ENCODE measurements around the gene GNG12.

The GNG12 gene

DNA sequence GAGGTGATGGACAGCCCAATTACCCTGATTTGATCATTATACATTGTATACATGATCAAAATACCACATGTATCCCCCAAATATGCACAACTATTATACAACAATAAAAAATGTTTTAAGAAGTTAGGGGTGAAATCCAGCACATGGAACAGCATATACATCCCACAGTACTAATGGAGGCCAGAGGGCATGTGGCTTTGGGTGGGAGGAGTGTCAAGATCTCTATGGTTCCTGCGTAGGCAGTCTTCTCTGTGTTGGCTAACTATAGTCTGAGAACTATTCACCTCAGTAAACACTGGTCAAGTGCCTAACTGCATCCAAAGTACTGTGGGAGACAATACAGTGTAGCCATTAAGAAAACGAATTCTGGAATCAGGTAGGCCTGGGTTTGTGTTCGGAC is 74.2 kb downstream of the GNG12 start:
- H3K27ac ChIP-seq (ENCODE audit: insufficient read depth, low read depth, low read length, poor library complexity, severe bottlenecking) = no peak overlapping the region
- peaks cover 4% of the 10 kb centered on the region for H3K4me1 ChIP-seq (ENCODE audit: control insufficient read depth, insufficient read depth, low read length)
- H3K27me3 ChIP-seq (ENCODE audit: control insufficient read depth, insufficient read depth, low read length, poor library complexity, severe bottlenecking) = no peaks in the 10 kb centered on the region
- WGBS, 2 experiments = 95 to 97% methylated on average over 3 of the region's 3 CpGs
- H3K9me3 ChIP-seq (ENCODE audit: control insufficient read depth, low read length) = no peaks in the 10 kb centered on the region
- no peak overlapping the region for H3K4me3 ChIP-seq (ENCODE audit: insufficient read depth, low read depth, low read length)
- no peaks in the 10 kb centered on the region for H3K36me3 ChIP-seq (ENCODE audit: control insufficient read depth, insufficient read depth, low read length)

DNA sequence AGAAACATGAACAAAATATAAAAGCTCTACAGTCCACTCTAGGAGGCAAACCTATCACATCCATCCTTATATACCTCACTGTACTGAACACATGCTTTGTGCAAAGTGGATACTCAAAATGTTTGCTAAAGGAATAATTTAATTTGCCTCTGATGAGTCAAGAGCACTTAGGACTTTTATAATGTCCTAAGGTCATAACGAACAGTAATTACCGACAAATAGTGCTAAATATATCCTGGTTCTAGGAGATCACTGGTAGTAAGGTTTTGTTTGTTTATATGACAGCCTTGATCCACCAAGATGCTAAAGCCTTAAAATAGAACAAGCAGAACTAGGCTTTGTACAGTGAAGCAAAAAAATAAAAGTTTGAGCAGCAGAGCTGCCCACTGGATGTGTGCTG is 77.6 kb downstream of the GNG12 start:
- Histone ChIP-seq H3K36me3 (ENCODE audit: control insufficient read depth, insufficient read depth, low read length) (no peaks in the 10 kb centered on the region), H3K4me3 (ENCODE audit: insufficient read depth, low read depth, low read length) (no peak overlapping the region), H3K27ac (ENCODE audit: insufficient read depth, low read depth, low read length, poor library complexity, severe bottlenecking) (no peak overlapping the region), H3K9me3 (ENCODE audit: control insufficient read depth, low read length) (no peaks in the 10 kb centered on the region), H3K27me3 (ENCODE audit: control insufficient read depth, insufficient read depth, low read length, poor library complexity, severe bottlenecking) (no peaks in the 10 kb centered on the region), H3K4me1 (ENCODE audit: control insufficient read depth, insufficient read depth, low read length) (peaks cover 5% of the 10 kb centered on the region)
- WGBS, 2 experiments = 97 to 98% methylated on average over 2 of the region's 2 CpGs

DNA sequence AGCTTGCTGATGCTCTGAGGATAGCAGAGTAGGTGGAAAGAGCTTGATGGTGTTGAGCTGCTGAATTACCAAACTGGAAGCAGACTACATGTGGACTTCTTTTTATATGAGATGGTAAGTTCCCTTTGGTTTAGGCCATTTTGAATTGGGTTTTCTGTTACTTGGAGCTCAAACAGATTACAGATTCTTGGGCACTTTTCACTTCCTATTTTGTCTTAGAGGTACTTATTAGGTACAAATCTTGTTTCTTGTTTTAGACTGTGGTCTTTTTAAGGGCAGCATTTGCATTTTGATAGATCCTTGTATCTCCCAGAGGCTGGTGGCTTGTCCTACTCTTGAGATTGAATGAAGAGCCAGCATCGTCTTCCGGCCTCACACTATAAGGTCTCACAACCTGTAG is 78.1 kb downstream of the GNG12 start:
- H3K4me3 ChIP-seq (ENCODE audit: insufficient read depth, low read depth, low read length) = no peak overlapping the region
- 100% methylated on average over 2 of the region's 2 CpGs for WGBS, 2 experiments
- no peak overlapping the region for H3K27ac ChIP-seq (ENCODE audit: insufficient read depth, low read depth, low read length, poor library complexity, severe bottlenecking)
- H3K4me1 ChIP-seq (ENCODE audit: control insufficient read depth, insufficient read depth, low read length) = peaks cover 9% of the 10 kb centered on the region
- no peaks in the 10 kb centered on the region for H3K27me3 ChIP-seq (ENCODE audit: control insufficient read depth, insufficient read depth, low read length, poor library complexity, severe bottlenecking)
- H3K36me3 ChIP-seq (ENCODE audit: control insufficient read depth, insufficient read depth, low read length) = no peaks in the 10 kb centered on the region
- H3K9me3 ChIP-seq (ENCODE audit: control insufficient read depth, low read length) = no peaks in the 10 kb centered on the region

DNA sequence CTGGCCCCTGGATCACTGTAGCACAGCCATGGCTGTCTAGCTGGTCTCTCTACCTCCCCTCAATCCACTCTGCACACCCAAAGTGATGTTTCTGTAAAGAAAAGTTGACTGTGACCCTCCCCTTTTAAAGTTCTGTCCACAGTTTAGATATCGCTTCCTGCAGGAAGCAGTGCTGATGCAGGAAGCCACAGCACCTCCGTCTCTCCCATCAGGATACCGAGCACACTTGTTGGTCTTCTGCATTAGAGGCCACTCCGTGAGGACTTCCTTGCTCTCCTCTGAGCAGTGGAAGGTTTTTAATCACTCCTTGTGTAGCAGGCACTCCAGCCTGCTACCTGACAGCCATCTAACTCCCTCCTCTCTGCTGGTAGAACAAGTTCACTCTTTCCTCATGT is 78.7 kb downstream of the GNG12 start:
- Histone ChIP-seq H3K27ac (ENCODE audit: insufficient read depth, low read depth, low read length, poor library complexity, severe bottlenecking) (no peak overlapping the region), H3K4me1 (ENCODE audit: control insufficient read depth, insufficient read depth, low read length) (peaks cover 11% of the 10 kb centered on the region)
- WGBS, 2 experiments = 96 to 98% methylated on average over 4 of the region's 4 CpGs

DNA sequence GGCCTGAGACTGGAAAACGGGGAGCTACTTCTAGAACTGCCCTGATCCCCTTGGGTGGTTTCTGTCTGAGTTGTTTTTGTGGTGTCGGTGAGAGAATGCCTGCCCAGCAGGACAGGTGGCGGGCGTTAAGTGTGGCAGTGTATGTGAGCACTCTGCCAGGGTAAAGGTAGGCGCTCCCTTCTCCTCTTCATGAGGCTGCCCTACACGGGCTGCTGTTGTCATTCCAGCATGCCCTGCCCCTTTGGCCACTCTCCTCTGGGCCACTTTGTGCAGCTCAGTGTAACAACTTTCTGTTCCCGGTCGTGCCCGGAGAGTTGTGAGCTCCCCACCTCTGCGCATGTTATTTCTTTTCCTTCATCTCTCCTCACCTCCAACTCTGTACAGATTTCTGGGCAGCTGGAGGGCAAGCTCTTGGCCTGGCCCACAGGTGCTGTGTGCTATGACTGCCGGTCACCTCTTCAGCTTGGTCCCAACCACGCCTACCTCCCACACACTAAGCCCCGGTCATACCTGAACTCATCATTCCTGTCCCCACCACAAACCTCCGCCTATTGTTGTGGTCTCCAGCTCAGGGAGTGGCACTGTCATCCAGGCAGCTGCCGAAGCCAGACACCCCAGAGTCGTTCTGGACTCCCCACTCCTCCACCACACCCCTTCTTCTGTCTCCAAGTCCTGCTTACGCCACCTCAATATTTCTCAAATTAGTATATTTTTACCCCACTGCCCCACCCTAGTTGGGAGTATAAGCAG is 79.3 kb downstream of the GNG12 start:
- WGBS, 2 experiments = 87 to 89% methylated on average over 17 of the region's 17 CpGs
- Histone ChIP-seq H3K27me3 (ENCODE audit: control insufficient read depth, insufficient read depth, low read length, poor library complexity, severe bottlenecking) (no peaks in the 10 kb centered on the region), H3K27ac (ENCODE audit: insufficient read depth, low read depth, low read length, poor library complexity, severe bottlenecking) (no peak overlapping the region), H3K4me3 (ENCODE audit: insufficient read depth, low read depth, low read length) (no peak overlapping the region), H3K9me3 (ENCODE audit: control insufficient read depth, low read length) (no peaks in the 10 kb centered on the region), H3K4me1 (ENCODE audit: control insufficient read depth, insufficient read depth, low read length) (peaks cover 17% of the 10 kb centered on the region), H3K36me3 (ENCODE audit: control insufficient read depth, insufficient read depth, low read length) (no peaks in the 10 kb centered on the region)

More for the DNA sequence above, 78.7 kb downstream of the GNG12 start:
- no peaks in the 10 kb centered on the region for H3K36me3 ChIP-seq (ENCODE audit: control insufficient read depth, insufficient read depth, low read length)
- no peaks in the 10 kb centered on the region for H3K27me3 ChIP-seq (ENCODE audit: control insufficient read depth, insufficient read depth, low read length, poor library complexity, severe bottlenecking)
- H3K9me3 ChIP-seq (ENCODE audit: control insufficient read depth, low read length) = no peaks in the 10 kb centered on the region
- H3K4me3 ChIP-seq (ENCODE audit: insufficient read depth, low read depth, low read length) = no peak overlapping the region

DNA sequence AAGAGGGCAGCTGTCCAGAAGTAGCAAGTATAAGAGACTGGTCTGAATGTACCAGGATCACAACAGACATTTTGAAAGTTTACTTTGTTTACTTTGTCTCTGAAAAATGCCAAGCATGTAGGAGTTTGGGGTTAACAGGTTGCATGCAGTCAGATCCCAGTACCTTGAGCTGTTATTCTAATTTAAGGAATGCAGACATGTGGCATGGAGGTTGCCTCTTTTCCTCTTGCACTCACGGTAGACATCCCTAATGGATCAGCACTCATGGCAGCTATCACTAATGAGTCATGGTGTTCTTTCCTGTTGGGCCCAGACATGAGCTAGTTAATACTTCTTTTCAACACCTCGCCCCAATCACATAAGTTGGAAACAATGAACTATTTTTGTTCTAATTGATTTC is 81.0 kb downstream of the GNG12 start:
- H3K9me3 ChIP-seq (ENCODE audit: control insufficient read depth, low read length) = no peaks in the 10 kb centered on the region
- WGBS, 2 experiments = 86 to 97% methylated on average over 2 of the region's 2 CpGs
- H3K4me1 ChIP-seq (ENCODE audit: control insufficient read depth, insufficient read depth, low read length) = peaks cover 33% of the 10 kb centered on the region
- H3K4me3 ChIP-seq (ENCODE audit: insufficient read depth, low read depth, low read length) = no peak overlapping the region
- H3K27ac ChIP-seq (ENCODE audit: insufficient read depth, low read depth, low read length, poor library complexity, severe bottlenecking) = no peak overlapping the region
- no peaks in the 10 kb centered on the region for H3K36me3 ChIP-seq (ENCODE audit: control insufficient read depth, insufficient read depth, low read length)
- no peaks in the 10 kb centered on the region for H3K27me3 ChIP-seq (ENCODE audit: control insufficient read depth, insufficient read depth, low read length, poor library complexity, severe bottlenecking)

DNA sequence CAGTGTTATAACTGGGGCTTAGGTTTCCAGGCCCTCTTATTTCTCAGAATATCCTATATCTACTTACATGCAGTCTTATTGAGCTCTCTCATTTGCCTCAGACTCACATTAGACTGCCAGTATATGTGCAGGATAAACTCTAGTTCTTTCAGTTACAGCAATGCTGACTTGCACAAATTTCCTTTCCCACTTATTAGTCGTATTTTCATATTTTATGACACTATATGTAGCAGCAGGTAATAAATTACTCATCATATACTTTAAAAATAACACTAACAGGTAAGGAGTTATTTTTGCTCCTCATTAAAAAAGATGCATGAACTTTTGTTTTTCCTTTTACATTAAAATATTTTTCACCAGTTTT is 82.6 kb downstream of the GNG12 start:
- no peaks in the 10 kb centered on the region for H3K27me3 ChIP-seq (ENCODE audit: control insufficient read depth, insufficient read depth, low read length, poor library complexity, severe bottlenecking)
- H3K27ac ChIP-seq (ENCODE audit: insufficient read depth, low read depth, low read length, poor library complexity, severe bottlenecking) = no peak overlapping the region
- H3K9me3 ChIP-seq (ENCODE audit: control insufficient read depth, low read length) = no peaks in the 10 kb centered on the region
- no peaks in the 10 kb centered on the region for H3K36me3 ChIP-seq (ENCODE audit: control insufficient read depth, insufficient read depth, low read length)
- peaks cover 37% of the 10 kb centered on the region for H3K4me1 ChIP-seq (ENCODE audit: control insufficient read depth, insufficient read depth, low read length)
- 80 to 88% methylated on average over 1 of the region's 1 CpG for WGBS, 2 experiments
- H3K4me3 ChIP-seq (ENCODE audit: insufficient read depth, low read depth, low read length) = no peak overlapping the region

DNA sequence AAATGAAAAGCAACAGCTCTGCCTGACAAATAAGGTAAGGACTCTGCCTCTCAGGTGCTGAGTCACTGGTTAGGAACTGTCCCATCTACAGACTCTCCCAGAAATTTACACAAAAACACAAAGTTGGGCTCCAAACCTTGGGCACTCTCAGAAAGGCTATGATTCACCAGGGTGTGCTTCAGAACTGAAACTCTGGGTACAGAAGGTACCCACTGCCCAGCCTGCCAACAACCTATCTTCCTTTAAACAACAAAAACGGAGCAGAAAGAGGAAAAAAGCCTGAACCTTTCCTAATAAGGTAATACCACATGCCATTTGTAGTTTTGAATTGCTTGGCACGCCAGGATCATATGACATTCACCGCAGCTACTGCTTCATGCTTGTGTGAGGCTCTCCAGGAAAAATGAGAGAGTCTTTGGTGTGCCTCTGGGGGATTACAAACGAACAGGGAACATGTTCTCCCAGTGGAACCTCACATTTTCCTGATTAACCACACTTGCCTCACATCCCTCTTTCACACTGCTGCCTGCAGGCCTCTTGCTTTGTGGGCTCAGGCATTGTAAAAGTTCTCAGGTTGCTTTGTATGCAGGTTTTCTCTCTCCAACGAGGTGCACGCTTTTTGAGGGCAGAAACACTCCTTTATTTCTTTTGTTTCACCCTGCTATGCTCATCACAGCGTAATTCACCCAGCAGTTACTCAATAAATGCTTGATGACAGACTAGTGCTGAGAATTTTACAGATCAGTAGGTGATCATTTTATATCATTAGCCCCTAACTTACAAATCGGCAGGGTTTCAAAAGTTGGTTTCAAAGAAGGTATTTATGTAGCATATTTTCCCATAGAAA is 83.2 kb downstream of the GNG12 start:
- 22 to 27% methylated on average over 8 of the region's 8 CpGs for WGBS, 2 experiments
- Histone ChIP-seq H3K27me3 (ENCODE audit: control insufficient read depth, insufficient read depth, low read length, poor library complexity, severe bottlenecking) (no peaks in the 10 kb centered on the region), H3K27ac (ENCODE audit: insufficient read depth, low read depth, low read length, poor library complexity, severe bottlenecking) (peak overlapping the region; percentile 70), H3K4me3 (ENCODE audit: insufficient read depth, low read depth, low read length) (no peak overlapping the region), H3K9me3 (ENCODE audit: control insufficient read depth, low read length) (no peaks in the 10 kb centered on the region), H3K36me3 (ENCODE audit: control insufficient read depth, insufficient read depth, low read length) (no peaks in the 10 kb centered on the region), H3K4me1 (ENCODE audit: control insufficient read depth, insufficient read depth, low read length) (peaks cover 38% of the 10 kb centered on the region)

DNA sequence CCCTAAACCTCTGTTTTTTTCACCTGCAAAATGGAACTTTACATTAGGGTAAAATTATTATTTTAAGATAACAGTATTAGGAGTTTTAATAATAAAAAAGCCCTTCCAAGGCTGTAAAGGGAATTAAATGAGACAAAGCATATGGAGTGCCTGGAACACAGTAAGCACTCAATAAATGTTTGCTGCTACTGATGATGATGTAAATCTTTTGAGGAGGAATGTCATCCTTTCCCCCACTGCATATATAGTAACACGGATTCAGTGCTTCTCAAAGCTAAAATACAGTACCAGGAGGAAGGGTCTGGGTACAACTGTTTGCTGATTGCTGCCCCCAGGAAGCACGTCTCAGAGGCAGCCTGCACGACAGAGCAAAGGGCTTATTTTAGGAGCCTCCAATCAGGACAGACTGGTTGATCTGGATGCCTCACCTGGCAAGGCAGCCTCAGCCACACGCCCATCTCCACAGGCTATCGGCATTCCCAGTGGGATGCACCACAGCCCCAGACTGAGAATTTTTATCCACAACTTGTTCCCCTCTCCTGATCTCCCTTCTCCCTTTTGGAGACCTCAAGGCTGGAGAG is 83.9 kb downstream of the GNG12 start:
- Histone ChIP-seq H3K4me3 (ENCODE audit: insufficient read depth, low read depth, low read length) (no peak overlapping the region), H3K27me3 (ENCODE audit: control insufficient read depth, insufficient read depth, low read length, poor library complexity, severe bottlenecking) (no peaks in the 10 kb centered on the region), H3K36me3 (ENCODE audit: control insufficient read depth, insufficient read depth, low read length) (no peaks in the 10 kb centered on the region), H3K9me3 (ENCODE audit: control insufficient read depth, low read length) (no peaks in the 10 kb centered on the region), H3K4me1 (ENCODE audit: control insufficient read depth, insufficient read depth, low read length) (peaks cover 38% of the 10 kb centered on the region), H3K27ac (ENCODE audit: insufficient read depth, low read depth, low read length, poor library complexity, severe bottlenecking) (peak overlapping the region; percentile 70)
- whole genome bisulfite sequencing, 2 experiments = 10 to 12% methylated on average over 5 of the region's 5 CpGs

DNA sequence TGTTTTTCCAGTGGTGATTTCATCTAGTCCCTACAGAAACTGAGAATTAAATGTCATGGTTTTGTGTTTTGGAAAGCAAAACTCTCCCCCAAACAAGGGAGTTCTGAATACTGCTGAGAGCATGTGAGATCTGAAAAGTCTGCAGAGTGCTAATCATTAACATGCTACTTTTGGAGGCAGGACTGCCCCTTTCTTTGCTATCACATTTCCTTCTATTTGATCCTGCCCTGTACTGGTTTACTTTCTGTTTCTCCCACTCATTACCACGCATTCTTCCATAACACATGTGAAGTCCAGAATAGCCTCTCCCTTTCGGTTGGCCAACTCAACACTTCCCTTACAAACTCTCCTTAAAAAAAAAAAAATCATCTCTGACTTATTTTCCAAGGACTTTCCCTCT is 84.6 kb downstream of the GNG12 start:
- peaks cover 38% of the 10 kb centered on the region for H3K4me1 ChIP-seq (ENCODE audit: control insufficient read depth, insufficient read depth, low read length)
- no peak overlapping the region for H3K4me3 ChIP-seq (ENCODE audit: insufficient read depth, low read depth, low read length)
- H3K27ac ChIP-seq (ENCODE audit: insufficient read depth, low read depth, low read length, poor library complexity, severe bottlenecking) = no peak overlapping the region
- H3K9me3 ChIP-seq (ENCODE audit: control insufficient read depth, low read length) = no peaks in the 10 kb centered on the region
- 62 to 69% methylated on average over 2 of the region's 2 CpGs for WGBS, 2 experiments
- no peaks in the 10 kb centered on the region for H3K36me3 ChIP-seq (ENCODE audit: control insufficient read depth, insufficient read depth, low read length)
- H3K27me3 ChIP-seq (ENCODE audit: control insufficient read depth, insufficient read depth, low read length, poor library complexity, severe bottlenecking) = no peaks in the 10 kb centered on the region

Data from ectodermal cell (in vitro differentiated cells).